ENCODE measurements around the gene MOB3A. TPM values are rescaled to one million over a fixed set of nuclear protein-coding genes. Genes with fewer than 3 reads are reported as not detected.

Gene MOB3A
- total and polyA plus RNA-seq, 2 of the 13 experiments (the other 11 are each of a cell fraction or from before 2014, with no cell fraction given): 3.5 to 17.8 TPM

- TF ChIP-seq AKNA (CRISPR knock-in tag; IDR thresholded peaks at IDR 0.05; ENCODE audit: borderline replicate concordance): no peak
- TF ChIP-seq ZNF747 (CRISPR knock-in tag; IDR thresholded peaks at IDR 0.05; ENCODE audit: borderline replicate concordance): no peak
- TF ChIP-seq TIGD3 (CRISPR knock-in tag; IDR thresholded peaks at IDR 0.05; ENCODE audit: borderline replicate concordance): no peak
- TF ChIP-seq GMEB1 (CRISPR knock-in tag; IDR thresholded peaks at IDR 0.05; ENCODE audit: borderline replicate concordance): no peak
- TF ChIP-seq TERF1 (CRISPR knock-in tag; IDR thresholded peaks at IDR 0.05): no peak
- no peak for TF ChIP-seq SETDB1 (CRISPR knock-in tag; IDR thresholded peaks at IDR 0.05; ENCODE audit: borderline replicate concordance)
- no peak for TF ChIP-seq HIVEP1 (CRISPR knock-in tag; IDR thresholded peaks at IDR 0.05)
- no peak for TF ChIP-seq MTF2 (CRISPR knock-in tag; IDR thresholded peaks at IDR 0.05; ENCODE audit: borderline replicate concordance)
- TF ChIP-seq CHD4 (IDR thresholded peaks at IDR 0.05; ENCODE audit: borderline replicate concordance, low read length): no peak
- no peak for TF ChIP-seq ZNF614 (CRISPR knock-in tag; IDR thresholded peaks at IDR 0.05; ENCODE audit: borderline replicate concordance)
- no peak for TF ChIP-seq GMEB2 (CRISPR knock-in tag; IDR thresholded peaks at IDR 0.05; ENCODE audit: low read depth)
- TF ChIP-seq ZFY (CRISPR knock-in tag; IDR thresholded peaks at IDR 0.05): peak; percentile 62
- no peak for TF ChIP-seq ZNF362 (CRISPR knock-in tag; IDR thresholded peaks at IDR 0.05; ENCODE audit: borderline replicate concordance)
- no peak for TF ChIP-seq SOX6 (IDR thresholded peaks at IDR 0.05)
- peak; percentile 26; the same call in 1 of the 2 replicates for TF ChIP-seq SOX6 (CRISPR knock-in tag; IDR thresholded peaks at IDR 0.05)
- TF ChIP-seq IRX3 (CRISPR knock-in tag; IDR thresholded peaks at IDR 0.05; ENCODE audit: borderline replicate concordance, low read depth): no peak
These were observed 31.2 kb downstream of the MOB3A start (continued) for GRCh38 chr19:2064788-2065524.

Measured in HepG2 (cell line).